Stimulated activated CD4-positive, alpha-beta T cell treated with anti-CD3 and anti-CD28 coated beads, Interleukin-1b, Interleukin-23, amount 100 ng/mL, for 24 hours (primary cell): ENCODE data around the gene IGFL1.
"Not testable (repeated sequence)": the region's sequence is repeated elsewhere in the genome, so short reads cannot be mapped to it uniquely, and the experiment has no call there.

ENCODE experiments used
- DNase-seq, 4 experiments: peaks; one replicate each; pipeline ENCODE4 v3.0.0-alpha.2; 2020; ENCODE audit warnings: low read depth in 4 of 4, low spot score in 1 of 4

Gene IGFL1

DNA sequence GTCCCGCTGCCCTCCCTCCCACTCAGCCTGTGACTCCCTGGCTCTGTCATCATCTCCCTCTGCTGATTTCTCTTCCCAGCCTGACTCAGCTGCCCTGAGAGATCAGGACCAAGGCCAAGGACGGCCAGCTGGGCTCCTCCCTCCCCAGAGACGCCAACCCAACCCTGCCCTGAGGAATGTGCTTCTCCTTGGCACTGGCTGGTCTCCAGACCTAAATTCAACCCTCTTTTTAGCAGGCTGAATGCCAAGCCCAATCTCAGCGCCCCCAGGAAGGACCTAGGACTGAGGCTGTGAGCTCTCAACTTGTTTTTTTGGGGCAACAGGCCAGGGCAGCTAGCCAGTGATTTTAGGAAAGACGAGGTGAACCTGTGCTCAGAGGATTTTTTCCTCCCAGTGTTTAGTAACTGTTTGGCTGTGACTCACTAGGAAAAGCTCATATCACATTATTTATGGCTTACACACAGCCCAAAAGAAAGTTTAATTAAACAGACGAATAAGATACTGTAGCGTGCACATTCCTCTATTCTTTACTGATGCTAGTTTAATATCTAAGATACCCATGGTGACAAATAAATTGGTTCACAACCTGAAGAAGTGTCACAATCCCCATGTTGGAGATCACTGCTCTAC is 7.4 kb upstream of the IGFL1 start:
- DNase-seq = no peak

- not testable (repeated sequence) for DNase-seq
Measured at GRCh38 chr19:46223787-46224186, 5.8 kb upstream of the IGFL1 start.

- DNase-seq = no peak
Measured at GRCh38 chr19:46224773-46225172, 4.8 kb upstream of the IGFL1 start.

DNA sequence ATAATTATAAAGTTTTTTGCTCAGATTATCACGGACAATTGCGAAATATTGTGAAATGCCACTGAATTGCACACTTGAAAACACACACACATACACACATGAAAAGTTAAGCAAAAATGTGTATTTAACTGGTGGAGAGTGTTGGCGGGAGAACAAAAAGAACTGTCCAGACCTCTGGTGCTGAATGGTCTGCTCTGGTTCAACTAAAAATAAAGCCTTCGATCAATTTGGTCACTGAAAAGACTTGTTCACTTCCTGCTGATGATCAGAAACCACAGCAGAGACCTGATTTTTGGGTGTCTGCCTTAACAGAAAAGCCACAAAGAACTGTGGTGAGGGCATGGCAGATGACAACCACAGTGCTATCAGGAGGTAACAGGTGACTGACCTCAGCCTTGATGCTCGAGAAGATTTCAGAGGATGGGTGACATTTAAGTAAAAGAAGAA is 4.0 kb upstream of the IGFL1 start:
- DNase-seq = no peak

GRCh38 chr19:46226438-46226973 is 3.0 kb upstream of the IGFL1 start:
- DNase-seq = no peak

DNA sequence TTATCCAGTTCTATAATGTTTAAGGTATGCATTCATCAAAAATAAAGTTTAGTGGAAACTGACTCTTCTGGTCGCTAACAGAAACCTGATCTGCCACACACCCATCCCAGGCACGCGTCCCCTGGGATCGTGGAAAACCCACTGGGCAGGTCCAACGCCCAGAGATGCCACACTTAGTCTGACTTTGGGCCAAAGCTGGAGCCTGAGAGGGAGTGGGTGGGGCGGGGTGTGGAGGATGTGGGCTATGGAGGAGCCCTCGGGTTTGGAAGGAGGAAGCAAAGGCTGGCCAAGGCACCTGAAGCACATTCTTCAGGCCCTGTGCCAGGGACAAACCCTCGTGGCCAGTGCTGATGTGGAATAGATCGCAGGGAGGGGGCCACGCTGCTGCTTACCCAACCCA is 2.5 kb downstream of the IGFL1 start:
- no peak for DNase-seq

DNA sequence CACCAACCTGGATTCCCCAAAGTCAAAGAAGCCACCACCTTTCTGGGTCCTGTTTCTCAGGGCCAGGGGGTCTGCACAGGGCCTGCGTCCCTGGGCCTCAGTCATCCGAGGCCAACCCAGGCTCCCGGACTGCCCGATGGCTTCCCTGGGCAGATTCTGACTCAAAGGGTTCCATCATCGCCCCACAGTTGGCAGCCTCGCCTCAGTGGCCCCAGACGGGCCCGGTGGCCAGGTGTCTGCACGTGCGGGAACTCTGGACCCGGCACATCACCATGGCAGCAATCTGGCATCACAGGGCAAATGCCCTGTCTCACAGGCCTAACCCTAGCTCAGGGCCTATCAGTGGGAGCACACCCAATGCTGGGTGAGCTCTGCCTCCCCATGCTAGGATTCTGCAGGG is 2.9 kb downstream of the IGFL1 start:
- no peak for DNase-seq

GRCh38 chr19:46232938-46233621 is 3.5 kb downstream of the IGFL1 start:
- no peak for DNase-seq

DNA sequence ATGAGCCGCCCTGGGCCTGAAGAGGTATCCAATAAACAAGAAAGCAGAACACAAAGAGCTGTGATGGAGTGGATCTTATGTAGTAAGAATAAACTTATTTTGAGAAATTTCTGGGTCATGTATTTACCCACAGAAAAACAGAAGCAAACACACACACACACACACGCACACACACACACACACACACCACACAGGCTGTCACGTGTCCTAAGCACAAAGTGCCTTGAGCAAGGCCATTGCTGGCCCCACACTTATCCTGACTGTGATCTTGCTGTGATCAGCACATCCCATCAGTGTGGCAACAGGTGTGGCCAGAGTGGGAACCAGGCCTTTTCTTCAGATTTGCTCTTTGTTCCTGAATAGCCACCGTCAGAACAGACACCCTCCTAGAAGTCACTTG is 4.3 kb downstream of the IGFL1 start:
- DNase-seq = not testable (repeated sequence)

DNA sequence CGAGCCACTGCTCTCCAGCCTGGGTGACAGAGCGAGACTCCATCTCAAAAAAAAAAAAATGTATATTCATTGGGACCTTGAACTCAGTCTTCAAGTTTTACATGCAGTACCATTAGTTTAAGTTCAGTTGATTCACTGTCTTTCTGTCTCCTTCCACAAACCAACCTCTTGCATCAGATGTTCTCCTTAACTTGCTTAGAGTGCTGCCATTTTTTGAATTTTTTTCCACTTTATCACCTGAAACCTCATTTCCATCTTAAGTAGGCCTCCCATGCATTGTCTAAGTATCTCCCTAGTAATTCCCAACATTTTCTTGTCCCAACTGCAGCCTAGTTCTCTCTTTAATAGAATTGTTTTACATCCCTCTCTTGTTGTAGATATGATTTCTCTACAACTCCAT is 8.6 kb downstream of the IGFL1 start:
- DNase-seq = not testable (repeated sequence)

DNA sequence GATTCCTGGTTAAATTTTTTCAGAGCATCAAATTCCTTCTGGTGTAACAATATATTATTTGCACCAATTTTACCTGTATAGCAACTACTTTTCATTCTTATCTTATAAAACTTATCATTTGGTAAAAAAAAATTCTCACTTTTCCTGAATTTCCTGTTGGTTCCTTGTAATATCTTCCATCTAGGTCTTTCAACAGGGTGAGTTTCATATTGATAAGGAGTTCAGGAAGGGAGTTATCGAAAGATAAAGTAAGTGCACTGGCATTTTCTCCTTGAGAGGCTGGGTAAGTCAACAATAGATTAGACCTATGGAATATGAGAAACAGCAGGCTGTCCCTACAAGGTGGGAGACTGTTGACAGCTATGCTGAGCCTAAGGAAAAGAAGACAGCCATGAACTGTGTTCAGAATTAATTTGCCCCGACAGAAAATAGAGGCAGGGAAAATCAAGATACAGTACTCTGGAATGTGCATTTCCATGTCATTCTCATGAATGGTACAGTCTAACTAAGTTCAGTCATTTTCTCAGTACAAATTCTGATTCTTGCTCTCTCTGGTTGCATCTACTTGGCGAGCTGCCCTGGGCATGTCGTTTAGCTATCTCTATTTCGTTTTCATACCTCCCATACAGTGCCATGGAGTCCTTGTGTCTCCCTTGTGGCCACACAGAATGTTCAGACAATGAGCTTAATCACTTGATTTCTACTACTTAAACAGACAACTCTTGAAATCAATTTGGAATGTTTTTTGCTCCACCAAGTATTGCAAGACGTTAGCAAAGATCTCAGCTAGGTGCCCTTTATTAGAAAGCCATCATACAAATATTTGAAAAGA is 9.9 kb downstream of the IGFL1 start:
- DNase-seq = no peak

DNA sequence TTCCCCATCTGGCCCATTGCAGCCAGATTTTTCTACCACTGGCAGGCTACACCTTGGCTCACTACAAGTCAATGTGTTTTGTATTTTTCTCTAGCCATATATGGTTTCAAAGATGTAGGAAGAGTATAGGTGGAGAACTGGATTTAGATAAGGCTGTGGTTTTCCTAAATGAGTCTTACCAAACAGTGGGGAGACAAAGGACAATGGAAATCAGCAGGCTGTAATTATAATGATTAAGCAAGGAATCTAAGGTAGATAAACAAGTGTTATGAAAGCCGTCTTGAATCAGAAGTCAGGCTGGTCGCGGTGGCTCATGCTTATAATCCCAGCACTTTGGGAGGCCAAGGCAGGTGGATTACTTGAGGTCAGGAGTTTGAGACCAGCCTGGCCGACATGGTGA is 11.2 kb downstream of the IGFL1 start:
- no peak for DNase-seq

DNA sequence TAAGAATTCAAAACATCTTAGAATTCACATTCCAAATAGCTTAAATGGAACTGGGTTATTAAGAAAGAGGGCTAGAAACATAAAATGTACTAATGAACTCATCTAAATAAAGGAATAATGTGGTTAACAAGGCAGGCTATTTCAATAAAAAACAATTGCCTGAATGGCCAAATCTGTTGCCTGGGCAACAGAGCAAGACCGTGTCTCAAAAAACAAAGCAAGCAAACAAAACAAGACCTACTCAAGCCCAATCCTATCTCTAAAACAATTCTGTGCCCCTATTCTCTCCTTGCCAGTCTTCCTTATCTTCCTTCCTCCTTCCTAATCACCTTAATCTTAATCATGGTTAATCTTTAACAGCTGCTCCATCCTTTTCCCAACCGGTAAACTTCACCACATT is 12.1 kb downstream of the IGFL1 start:
- DNase-seq = no peak

DNA sequence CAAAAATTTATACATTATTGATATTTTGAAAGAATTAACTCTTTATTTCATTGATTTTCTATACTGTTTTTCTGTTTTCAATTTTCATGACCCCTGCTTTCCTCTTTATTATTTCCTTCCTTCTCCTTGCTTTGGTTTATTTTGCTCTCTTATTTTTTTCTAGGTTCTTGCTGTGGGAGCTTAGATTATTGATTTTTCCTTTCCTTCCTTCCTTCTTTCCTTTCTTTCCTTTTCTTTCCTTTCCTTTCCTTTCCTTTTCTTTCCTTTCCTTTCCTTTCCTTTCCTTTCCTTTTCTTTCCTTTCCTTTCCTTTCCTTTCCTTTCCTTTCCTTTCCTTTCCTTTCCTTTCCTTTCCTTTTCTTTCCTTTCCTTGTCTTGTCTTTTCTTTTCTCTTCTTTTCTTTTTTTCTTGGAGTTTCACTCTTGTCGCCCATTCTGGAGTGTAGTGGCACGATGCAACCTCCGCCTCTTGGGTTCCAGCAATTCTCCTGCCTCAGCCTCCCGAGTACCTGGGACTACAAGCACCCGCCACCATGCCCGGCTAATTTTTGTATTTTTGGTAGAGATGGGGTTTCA is 13.6 kb downstream of the IGFL1 start:
- DNase-seq = not testable (repeated sequence)

DNA sequence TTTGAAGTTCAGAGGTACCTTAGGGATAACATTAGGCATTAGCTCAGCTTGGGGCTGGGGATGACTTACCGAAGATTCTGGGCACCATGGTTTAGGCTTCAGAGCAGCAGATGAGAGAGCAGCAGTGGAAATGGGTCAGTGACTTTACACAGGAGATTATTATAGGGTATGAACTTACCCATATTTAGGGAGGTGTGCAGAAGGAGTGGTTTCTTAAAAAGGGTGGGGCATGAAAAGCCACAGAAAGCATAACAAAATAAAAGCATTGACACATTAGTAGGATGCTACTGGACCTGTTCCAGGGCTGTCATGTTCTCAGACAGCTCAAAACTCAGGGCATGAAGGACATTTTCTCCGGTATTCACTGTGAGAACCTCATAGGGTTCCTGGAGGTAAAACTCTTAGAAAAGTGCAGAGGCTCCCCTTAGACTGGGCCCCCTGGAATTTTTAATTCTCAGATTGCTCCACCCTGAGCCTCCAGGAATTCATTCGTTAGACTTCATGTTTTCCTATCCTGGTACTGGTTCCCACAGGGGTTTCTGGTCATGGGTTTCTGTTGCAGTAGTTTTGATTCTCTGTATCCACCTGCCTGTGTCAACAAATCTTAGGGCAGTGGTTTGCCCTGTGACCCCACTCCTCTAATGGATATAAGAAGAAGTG is 20.7 kb downstream of the IGFL1 start:
- DNase-seq = no peak

DNA sequence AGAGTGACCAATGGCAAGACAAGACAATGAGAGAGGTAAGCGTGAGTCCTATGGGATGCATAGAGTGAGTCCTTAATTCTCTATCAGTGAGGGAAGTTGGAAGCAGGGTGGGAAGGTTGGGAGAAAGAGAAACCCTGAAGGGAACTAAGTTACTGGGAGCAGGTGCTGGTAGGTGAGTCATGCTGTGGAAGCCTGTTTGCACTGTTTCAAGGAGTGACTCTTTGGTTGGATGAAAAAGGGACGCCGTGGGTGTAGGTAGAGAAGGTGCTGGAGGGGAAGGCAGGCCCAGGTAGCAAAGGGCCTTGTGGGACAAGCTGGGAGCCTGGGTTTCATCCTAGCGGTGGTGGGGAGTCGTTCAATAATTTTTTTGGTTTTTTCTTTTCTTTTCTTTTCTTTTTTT is 21.9 kb downstream of the IGFL1 start:
- DNase-seq = no peak

DNA sequence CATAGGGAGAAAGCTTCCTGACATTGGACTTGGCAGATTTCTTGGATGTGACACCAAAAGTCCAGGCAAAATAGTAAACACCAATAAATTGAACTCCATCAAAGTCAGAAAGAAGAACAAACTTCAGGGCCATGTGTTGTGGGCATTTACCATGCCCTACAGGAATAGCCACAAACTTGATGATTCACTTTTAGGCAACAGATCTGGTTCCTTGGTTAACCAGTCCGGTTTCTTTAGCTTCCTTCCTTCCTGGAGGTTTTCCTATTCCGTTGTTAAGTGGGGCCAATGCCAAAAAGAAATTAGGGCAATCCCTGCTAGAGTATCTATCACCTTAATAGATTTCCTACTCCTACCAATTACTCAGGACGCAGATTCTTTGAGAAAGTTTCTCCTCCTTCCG is 25.2 kb downstream of the IGFL1 start:
- no peak for DNase-seq

GRCh38 chr19:46256855-46257254 is 27.3 kb downstream of the IGFL1 start:
- no peak for DNase-seq

DNA sequence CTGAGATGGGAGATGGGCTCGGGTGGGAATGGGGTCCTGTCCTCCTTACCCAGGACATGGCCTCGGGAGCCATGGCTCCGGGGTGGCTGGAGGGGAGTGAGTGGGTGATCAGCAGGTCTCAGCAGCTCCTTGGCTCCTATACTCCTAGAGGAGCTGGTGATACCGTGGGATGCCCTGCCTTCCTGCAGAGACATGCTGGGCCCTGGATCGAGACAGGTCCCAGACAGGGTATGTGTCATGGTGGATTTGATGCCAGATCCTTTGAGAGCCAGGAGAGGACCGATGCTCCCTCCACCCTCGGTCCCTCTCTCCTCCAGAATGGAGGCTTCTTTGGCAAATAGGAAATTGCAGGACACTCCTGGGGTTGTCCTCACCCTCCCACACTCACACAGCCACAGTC is 32.0 kb downstream of the IGFL1 start:
- DNase-seq = not testable (repeated sequence)

- peak; percentile 18 to 57 (median 24) for DNase-seq
Measured at GRCh38 chr19:46262684-46263296, 33.2 kb downstream of the IGFL1 start.
